ENCODE measurements around the gene CTNNBL1. TPM values are rescaled to one million over a fixed set of nuclear protein-coding genes. Genes with fewer than 3 reads are reported as not detected.
"Not testable (repeated sequence)": the region's sequence is repeated elsewhere in the genome, so short reads cannot be mapped to it uniquely, and the experiment has no call there.

CTNNBL1 gene
- total RNA-seq, 1 experiment from 2014 or later = 49.9 TPM

DNA sequence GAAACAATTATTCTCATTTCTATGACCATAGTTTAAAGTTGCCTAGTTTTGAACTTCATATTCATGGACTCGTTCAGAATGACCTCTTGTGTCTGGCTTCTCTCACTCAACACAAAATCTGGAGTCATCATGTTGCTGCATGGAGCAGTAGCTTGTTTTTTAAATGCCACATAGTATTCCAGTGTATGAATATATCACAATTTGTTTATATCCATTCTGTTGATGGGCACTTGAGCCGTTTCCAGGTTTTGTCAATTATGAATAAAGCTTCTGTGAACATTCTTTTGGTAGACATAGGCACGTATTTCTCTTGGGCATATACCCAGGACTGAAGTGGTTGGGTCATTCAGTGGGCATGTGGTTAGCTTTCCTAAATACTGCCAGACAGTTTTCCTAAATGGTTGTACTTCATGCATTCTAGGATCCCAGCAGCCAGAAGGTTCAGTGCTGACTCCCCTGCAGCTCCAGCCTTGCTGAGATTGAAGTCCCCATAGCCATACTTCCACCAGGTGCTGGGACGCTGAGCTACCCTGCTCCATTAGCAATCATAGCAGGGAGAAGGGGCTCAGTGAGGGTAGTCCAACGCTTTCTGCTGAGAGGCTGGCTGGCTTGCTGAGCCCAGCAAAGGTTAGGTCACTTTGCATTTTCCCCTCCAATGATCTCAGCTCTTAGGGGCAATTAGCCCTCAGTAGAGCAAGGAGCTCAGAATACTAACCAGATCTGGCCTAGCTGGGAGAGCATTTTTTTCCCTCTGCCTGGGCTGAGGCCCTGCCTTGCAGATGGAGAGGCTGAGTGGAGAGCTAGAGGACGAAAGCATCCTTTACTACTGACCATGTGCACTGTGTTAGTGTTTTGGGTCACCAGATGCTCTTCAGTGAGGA, 35.7 kb upstream of the CTNNBL1 start:
- CTCF ChIA-PET = no interaction called here
- no peaks in the 10 kb centered on the region for H3F3A ChIP-seq (ENCODE audit: low read length, unreplicated experiment)
- no peak for ATAC-seq
- H3K4me1 ChIP-seq (ENCODE audit: insufficient read depth, low read length) = no peaks in the 10 kb centered on the region
- no peaks in the 10 kb centered on the region for H4K20me1 ChIP-seq (ENCODE audit: low read length)
- no peak overlapping the region for H3K27ac ChIP-seq (ENCODE audit: low read length)
- H3K4me2 ChIP-seq (ENCODE audit: low read length) = no peak overlapping the region
- TF ChIP-seq, protein P1, sequence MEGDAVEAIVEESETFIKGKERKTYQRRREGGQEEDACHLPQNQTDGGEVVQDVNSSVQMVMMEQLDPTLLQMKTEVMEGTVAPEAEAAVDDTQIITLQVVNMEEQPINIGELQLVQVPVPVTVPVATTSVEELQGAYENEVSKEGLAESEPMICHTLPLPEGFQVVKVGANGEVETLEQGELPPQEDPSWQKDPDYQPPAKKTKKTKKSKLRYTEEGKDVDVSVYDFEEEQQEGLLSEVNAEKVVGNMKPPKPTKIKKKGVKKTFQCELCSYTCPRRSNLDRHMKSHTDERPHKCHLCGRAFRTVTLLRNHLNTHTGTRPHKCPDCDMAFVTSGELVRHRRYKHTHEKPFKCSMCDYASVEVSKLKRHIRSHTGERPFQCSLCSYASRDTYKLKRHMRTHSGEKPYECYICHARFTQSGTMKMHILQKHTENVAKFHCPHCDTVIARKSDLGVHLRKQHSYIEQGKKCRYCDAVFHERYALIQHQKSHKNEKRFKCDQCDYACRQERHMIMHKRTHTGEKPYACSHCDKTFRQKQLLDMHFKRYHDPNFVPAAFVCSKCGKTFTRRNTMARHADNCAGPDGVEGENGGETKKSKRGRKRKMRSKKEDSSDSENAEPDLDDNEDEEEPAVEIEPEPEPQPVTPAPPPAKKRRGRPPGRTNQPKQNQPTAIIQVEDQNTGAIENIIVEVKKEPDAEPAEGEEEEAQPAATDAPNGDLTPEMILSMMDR (conservative IDR thresholded peaks at IDR 0.05; ENCODE audit: low read depth, low read length) = no peak
- TF ChIP-seq EZH2phosphoT487 (IDR thresholded peaks at IDR 0.05; ENCODE audit: borderline replicate concordance, low read length) (no peak), EZH2 (IDR thresholded peaks at IDR 0.05; ENCODE audit: low read length, unreplicated experiment) (no peak)
- no peak overlapping the region for H2AFZ ChIP-seq (ENCODE audit: low read length)
- no peaks in the 10 kb centered on the region for H3K9me2 ChIP-seq (replicated peaks; ENCODE audit: low read length)
- H3K36me3 ChIP-seq (ENCODE audit: low read depth, low read length) = no peaks in the 10 kb centered on the region
- DNase-seq = no peak
- POLR2A ChIA-PET (ENCODE audit: unreplicated experiment) = no interaction called here
- no peak overlapping the region for H3K4me3 ChIP-seq (ENCODE audit: low read length)
- intact Hi-C loops (cut with micrococcal nuclease) = no loop called here
- no peaks in the 10 kb centered on the region for H3K9me3 ChIP-seq (ENCODE audit: low read length)
- H3K27me3 ChIP-seq (ENCODE audit: low read length) = 0 out of 2 replicates have a peak, but pooled peaks cover 5% of the 10 kb centered on the region
- BruUV-seq (replicated peaks) = no TSS peak
- no peak overlapping the region for H3K9ac ChIP-seq (ENCODE audit: low read length)
- no peaks in the 10 kb centered on the region for H3K79me2 ChIP-seq (ENCODE audit: low read length)

DNA sequence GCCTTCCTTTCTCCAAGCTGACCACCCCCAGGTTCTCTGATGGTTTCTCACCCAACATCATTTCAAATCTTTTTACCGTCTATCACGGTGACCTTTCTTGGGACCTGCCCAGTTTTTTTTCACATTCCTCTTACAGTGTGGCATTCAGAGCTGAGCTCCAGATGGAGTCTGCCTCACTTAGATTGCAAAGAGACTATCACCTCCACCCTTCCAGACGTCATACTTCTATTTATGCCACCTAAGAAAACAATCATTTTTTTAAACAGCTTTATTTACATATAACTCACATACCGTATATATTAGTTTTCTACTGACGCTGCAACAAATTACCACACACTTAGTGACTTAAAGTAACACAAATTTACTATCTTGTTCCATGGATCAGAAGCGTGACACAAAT, 32.3 kb upstream of the CTNNBL1 start:
- H2AFZ ChIP-seq (ENCODE audit: low read length) = no peak overlapping the region
- POLR2A ChIA-PET (ENCODE audit: unreplicated experiment) = no interaction called here
- H3K9ac ChIP-seq (ENCODE audit: low read length) = no peak overlapping the region
- H3K4me3 ChIP-seq (ENCODE audit: low read length) = no peak overlapping the region
- H3K79me2 ChIP-seq (ENCODE audit: low read length) = no peaks in the 10 kb centered on the region
- no peak overlapping the region for H3K27ac ChIP-seq (ENCODE audit: low read length)
- no peaks in the 10 kb centered on the region for H4K20me1 ChIP-seq (ENCODE audit: low read length)
- CTCF ChIA-PET = no interaction called here
- no peak for TF ChIP-seq EZH2 (IDR thresholded peaks at IDR 0.05; ENCODE audit: low read length, unreplicated experiment)
- TF ChIP-seq, protein P1 (conservative IDR thresholded peaks at IDR 0.05; ENCODE audit: low read depth, low read length) = no peak
- no peak for TF ChIP-seq EZH2phosphoT487 (IDR thresholded peaks at IDR 0.05; ENCODE audit: borderline replicate concordance, low read length)
- no peak for ATAC-seq
- no peak for DNase-seq
- BruUV-seq (replicated peaks) = no TSS peak
- H3K27me3 ChIP-seq (ENCODE audit: low read length) = 0 out of 2 replicates have a peak, but pooled peaks cover 5% of the 10 kb centered on the region
- H3K9me2 ChIP-seq (replicated peaks; ENCODE audit: low read length) = no peaks in the 10 kb centered on the region
- H3K36me3 ChIP-seq (ENCODE audit: low read depth, low read length) = no peaks in the 10 kb centered on the region
- no peak overlapping the region for H3K4me2 ChIP-seq (ENCODE audit: low read length)
- H3K9me3 ChIP-seq (ENCODE audit: low read length) = 0 out of 2 replicates have a peak, but pooled peaks cover 3% of the 10 kb centered on the region
- intact Hi-C loops (cut with micrococcal nuclease) = no loop called here
- no peaks in the 10 kb centered on the region for H3F3A ChIP-seq (ENCODE audit: low read length, unreplicated experiment)
- H3K4me1 ChIP-seq (ENCODE audit: insufficient read depth, low read length) = no peaks in the 10 kb centered on the region

DNA sequence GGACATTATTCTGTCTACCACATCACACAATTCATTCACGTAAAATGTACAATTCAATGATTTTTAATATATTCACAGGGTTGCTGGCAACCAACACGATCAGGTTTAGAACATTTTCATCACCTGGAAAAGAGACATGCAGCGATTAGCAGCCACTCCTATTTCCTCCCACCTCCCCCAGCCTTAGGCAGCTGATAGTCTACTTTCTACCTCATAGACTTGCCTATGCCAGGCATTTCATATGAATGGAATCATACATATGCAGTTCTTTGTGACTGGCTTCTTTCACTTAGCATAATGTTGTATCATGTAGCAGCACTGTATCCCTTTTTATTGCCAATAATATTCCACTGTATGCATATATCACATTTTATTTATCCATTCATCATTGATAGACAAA, 31.5 kb upstream of the CTNNBL1 start:
- H4K20me1 ChIP-seq (ENCODE audit: low read length) = no peaks in the 10 kb centered on the region
- H3K9ac ChIP-seq (ENCODE audit: low read length) = no peak overlapping the region
- H3K27ac ChIP-seq (ENCODE audit: low read length) = no peak overlapping the region
- intact Hi-C loops (cut with micrococcal nuclease) = no loop called here
- DNase-seq (no peak), ATAC-seq (no peak)
- no peaks in the 10 kb centered on the region for H3K36me3 ChIP-seq (ENCODE audit: low read depth, low read length)
- H3K27me3 ChIP-seq (ENCODE audit: low read length) = 0 out of 2 replicates have a peak, but pooled peaks cover 5% of the 10 kb centered on the region
- ChIA-PET CTCF (no interaction called here), POLR2A (ENCODE audit: unreplicated experiment) (no interaction called here)
- TF ChIP-seq EZH2phosphoT487 (IDR thresholded peaks at IDR 0.05; ENCODE audit: borderline replicate concordance, low read length) (no peak), EZH2 (IDR thresholded peaks at IDR 0.05; ENCODE audit: low read length, unreplicated experiment) (no peak)
- TF ChIP-seq, protein P1 (conservative IDR thresholded peaks at IDR 0.05; ENCODE audit: low read depth, low read length) = no peak
- no peaks in the 10 kb centered on the region for H3K4me1 ChIP-seq (ENCODE audit: insufficient read depth, low read length)
- no peaks in the 10 kb centered on the region for H3K9me2 ChIP-seq (replicated peaks; ENCODE audit: low read length)
- 0 out of 2 replicates have a peak, but pooled peaks cover 3% of the 10 kb centered on the region for H3K9me3 ChIP-seq (ENCODE audit: low read length)
- no peaks in the 10 kb centered on the region for H3F3A ChIP-seq (ENCODE audit: low read length, unreplicated experiment)
- no peak overlapping the region for H3K4me3 ChIP-seq (ENCODE audit: low read length)
- no TSS peak for BruUV-seq (replicated peaks)
- no peak overlapping the region for H2AFZ ChIP-seq (ENCODE audit: low read length)
- H3K79me2 ChIP-seq (ENCODE audit: low read length) = no peaks in the 10 kb centered on the region
- no peak overlapping the region for H3K4me2 ChIP-seq (ENCODE audit: low read length)

DNA sequence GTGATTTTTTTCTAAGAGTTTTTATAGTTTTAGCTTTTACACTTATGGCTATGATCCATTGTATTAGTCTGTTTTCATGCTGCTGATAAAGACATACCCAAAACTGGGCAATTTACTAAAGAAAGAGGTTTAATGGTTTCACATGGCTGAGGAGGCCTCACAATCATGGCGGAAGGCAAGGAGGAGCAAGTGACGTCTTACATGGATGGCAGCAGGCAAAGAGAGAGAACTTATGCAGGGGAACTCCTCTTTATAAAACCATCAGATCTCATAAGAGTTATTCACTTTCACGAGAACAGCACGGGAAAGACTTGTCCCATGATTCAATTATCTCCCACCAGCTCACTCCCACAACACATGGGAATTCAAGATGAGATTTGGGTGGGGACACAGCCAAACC, 29.2 kb upstream of the CTNNBL1 start:
- H3K4me3 ChIP-seq (ENCODE audit: low read length); POLR2A ChIA-PET (ENCODE audit: unreplicated experiment); H3F3A ChIP-seq (ENCODE audit: low read length, unreplicated experiment); CTCF ChIA-PET; intact Hi-C loops (cut with micrococcal nuclease); H3K4me1 ChIP-seq (ENCODE audit: insufficient read depth, low read length); ATAC-seq; H3K27ac ChIP-seq (ENCODE audit: low read length); H3K9ac ChIP-seq (ENCODE audit: low read length); H2AFZ ChIP-seq (ENCODE audit: low read length); H3K36me3 ChIP-seq (ENCODE audit: low read depth, low read length); DNase-seq; BruUV-seq (replicated peaks); H3K27me3 ChIP-seq (ENCODE audit: low read length); H4K20me1 ChIP-seq (ENCODE audit: low read length); H3K9me2 ChIP-seq (replicated peaks; ENCODE audit: low read length); H3K9me3 ChIP-seq (ENCODE audit: low read length); H3K79me2 ChIP-seq (ENCODE audit: low read length); H3K4me2 ChIP-seq (ENCODE audit: low read length): not testable (repeated sequence)
